GM23338 (cell line): ENCODE measurements around the gene COL9A3. TPM values are rescaled to one million over a fixed set of nuclear protein-coding genes. Genes with fewer than 3 reads are reported as not detected.
A peak's percentile ranks its signal among the peaks of the same experiment; 100 is the strongest.

Experiments
- ATAC-seq: fragments of 200-7000 bp; cut with Tn5 transposase; 3 replicates; pipeline ENCODE4 v1.9.1; 2020
- DNase-seq: peaks from one replicate; pipeline ENCODE4 v3.0.0-alpha.2; 2015; ENCODE audit warnings: low spot score
- H2AFZ ChIP-seq: fragments of 200-600 bp; sonication (generic); 2 replicates; pipeline ENCODE4 v1.8.0; 2016; ENCODE audit warnings: antibody characterized with exemption, mild to moderate bottlenecking, moderate library complexity
- H3F3A ChIP-seq: fragments of 200-600 bp; sonication (generic); replicated peaks from 2 replicates; pipeline ENCODE4 v1.8.0; 2017; ENCODE audit warnings: antibody characterized with exemption, mixed run types, low read depth
- H3K27ac ChIP-seq: fragments of 200-600 bp; sonication (generic); 2 replicates; pipeline ENCODE4 v1.6.1; 2016; ENCODE audit warnings: low read depth
- H3K27me3 ChIP-seq: fragments of 200-600 bp; sonication (generic); 2 replicates; pipeline ENCODE4 v1.8.0; 2016; ENCODE audit warnings: mild to moderate bottlenecking, mixed run types, moderate library complexity; ENCODE audit not compliant: insufficient read depth
- H3K36me3 ChIP-seq: fragments of 200-600 bp; sonication (generic); 2 replicates; pipeline ENCODE4 v1.8.0; 2016; ENCODE audit warnings: mild to moderate bottlenecking; ENCODE audit not compliant: insufficient read depth
- H3K4me1 ChIP-seq: fragments of 200-600 bp; sonication (generic); 2 replicates; pipeline ENCODE4 v1.8.0; 2016; ENCODE audit warnings: mild to moderate bottlenecking, moderate library complexity; ENCODE audit not compliant: insufficient read depth
- H3K4me2 ChIP-seq: fragments of 200-600 bp; sonication (generic); 2 replicates; pipeline ENCODE4 v1.7.1; 2017; ENCODE audit warnings: mixed run types
- H3K4me3 ChIP-seq: fragments of 200-600 bp; sonication (generic); 2 replicates; pipeline ENCODE4 v1.6.1; 2016; ENCODE audit warnings: mixed run types
- H3K79me2 ChIP-seq: fragments of 200-600 bp; sonication (generic); replicated peaks from 2 replicates; pipeline ENCODE4 v1.8.0; 2017; ENCODE audit warnings: mild to moderate bottlenecking; ENCODE audit not compliant: insufficient read depth
- H3K9me2 ChIP-seq: fragments of 200-600 bp; sonication (generic); 2 replicates; pipeline ENCODE4 v1.8.0; 2017; ENCODE audit not compliant: insufficient read depth
- H4K20me1 ChIP-seq: fragments of 200-600 bp; sonication (generic); replicated peaks from 2 replicates; pipeline ENCODE4 v1.8.0; 2017; ENCODE audit warnings: mild to moderate bottlenecking; ENCODE audit not compliant: insufficient read depth
- H3K27ac Mint-ChIP-seq: 2 replicates; pipeline ENCODE4 v1.8.0; 2020; ENCODE audit warnings: inconsistent platforms, mild to moderate bottlenecking, moderate library complexity, mixed read lengths
- H3K27me3 Mint-ChIP-seq: 3 replicates; pipeline ENCODE4 v1.8.0; 2022; ENCODE audit warnings: low read depth, mild to moderate bottlenecking, moderate library complexity, mixed read lengths, inconsistent platforms; ENCODE audit not compliant: insufficient read depth, poor library complexity
- H3K36me3 Mint-ChIP-seq: 3 replicates; pipeline ENCODE4 v1.8.0; 2021; ENCODE audit warnings: low read depth, mild to moderate bottlenecking, inconsistent platforms, moderate library complexity, mixed read lengths
- H3K4me1 Mint-ChIP-seq: 3 replicates; pipeline ENCODE4 v1.8.0; 2020; ENCODE audit warnings: mild to moderate bottlenecking, inconsistent platforms, mixed read lengths
- H3K4me3 Mint-ChIP-seq: 3 replicates; pipeline ENCODE4 v1.8.0; 2021; ENCODE audit warnings: moderate library complexity, mild to moderate bottlenecking, inconsistent platforms, mixed read lengths
- H3K9me3 Mint-ChIP-seq: 3 replicates; pipeline ENCODE4 v1.8.0; 2020; ENCODE audit warnings: moderate library complexity, mild to moderate bottlenecking, inconsistent platforms, mixed read lengths
- CREB1 ChIP-seq: fragments of 250-450 bp; sonication (Bioruptor Pico); IDR thresholded peaks from 2 replicates; pipeline ENCODE4 v1.5.0; 2020; ENCODE audit warnings: low read depth, mild to moderate bottlenecking, moderate library complexity
- CTCF ChIP-seq, 2 experiments: fragments of 200-600 bp in 1 of 2; sonication (generic) in 1 of 2; conservative IDR thresholded peaks; 2 replicates each; pipeline versions ENCODE4 v1.5.1 to v1.6.1; 2016 to 2017; ENCODE audit warnings: antibody characterized with exemption in 2 of 2, low read depth in 2 of 2, mild to moderate bottlenecking in 2 of 2, moderate library complexity in 1 of 2
- JUNB ChIP-seq: IDR thresholded peaks from one replicate; pipeline ENCODE4 v1.6.1; 2016; ENCODE audit warnings: antibody characterized with exemption; ENCODE audit not compliant: unreplicated experiment
- POLR2AphosphoS5 ChIP-seq: IDR thresholded peaks from 2 replicates; pipeline ENCODE4 v1.6.1; 2016; ENCODE audit warnings: antibody characterized with exemption, low read depth
- STAT1 ChIP-seq: IDR thresholded peaks from one replicate; pipeline ENCODE4 v1.6.1; 2016; ENCODE audit warnings: antibody characterized with exemption; ENCODE audit not compliant: unreplicated experiment
- ZNF331 ChIP-seq: fragments of 250-450 bp; sonication (Bioruptor Pico); IDR thresholded peaks from 2 replicates; pipeline ENCODE4 v1.5.0; 2020; ENCODE audit warnings: low read depth, mild to moderate bottlenecking, moderate library complexity
- polyA plus RNA-seq: library from polyadenylated mRNA; unstranded; fragments of >200 nt; fragmentation: Nextera tagmentation; extraction: Ambion mirVana; gene quantifications from 2 replicates; pipeline ENCODE4 v1.2.1, GENCODE V29; 2016
- total RNA-seq: library from RNA; depleted of rRNA; stranded (reverse); fragments of >200 nt; shearing (Covaris generic); gene quantifications from 2 replicates; pipeline ENCODE4 v1.2.3, GENCODE V29; 2014
- TF ChIP-seq, protein P1 (sequence below): fragments of 250-450 bp; sonication (Bioruptor Pico); IDR thresholded peaks from 2 replicates; pipeline ENCODE4 v1.5.0; 2020; ENCODE audit warnings: mild to moderate bottlenecking, moderate library complexity

The COL9A3 gene
- total and polyA plus RNA-seq, 2 experiments from 2014 or later, result 74.9 to 113 TPM

DNA sequence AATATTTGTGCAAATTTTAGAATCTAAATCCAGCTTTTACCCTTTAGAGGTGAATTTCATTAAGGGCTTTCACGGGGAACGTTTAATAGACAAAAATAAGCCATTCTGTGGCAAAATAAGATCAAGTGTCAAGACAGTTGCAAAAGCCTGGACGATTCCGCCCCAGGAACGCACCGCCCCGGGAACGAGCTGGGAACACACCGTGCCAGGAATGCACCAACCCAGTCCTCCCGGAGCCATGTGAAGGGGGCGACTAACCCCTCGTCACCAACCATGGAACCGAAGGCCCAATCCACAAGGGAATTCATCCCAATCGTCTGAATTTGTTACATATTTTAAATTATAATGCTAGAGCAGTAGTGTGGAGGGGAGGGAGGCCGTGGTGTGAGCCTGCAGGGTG, 65.6 kb downstream of the COL9A3 start (continued):
- TF ChIP-seq, protein P1, sequence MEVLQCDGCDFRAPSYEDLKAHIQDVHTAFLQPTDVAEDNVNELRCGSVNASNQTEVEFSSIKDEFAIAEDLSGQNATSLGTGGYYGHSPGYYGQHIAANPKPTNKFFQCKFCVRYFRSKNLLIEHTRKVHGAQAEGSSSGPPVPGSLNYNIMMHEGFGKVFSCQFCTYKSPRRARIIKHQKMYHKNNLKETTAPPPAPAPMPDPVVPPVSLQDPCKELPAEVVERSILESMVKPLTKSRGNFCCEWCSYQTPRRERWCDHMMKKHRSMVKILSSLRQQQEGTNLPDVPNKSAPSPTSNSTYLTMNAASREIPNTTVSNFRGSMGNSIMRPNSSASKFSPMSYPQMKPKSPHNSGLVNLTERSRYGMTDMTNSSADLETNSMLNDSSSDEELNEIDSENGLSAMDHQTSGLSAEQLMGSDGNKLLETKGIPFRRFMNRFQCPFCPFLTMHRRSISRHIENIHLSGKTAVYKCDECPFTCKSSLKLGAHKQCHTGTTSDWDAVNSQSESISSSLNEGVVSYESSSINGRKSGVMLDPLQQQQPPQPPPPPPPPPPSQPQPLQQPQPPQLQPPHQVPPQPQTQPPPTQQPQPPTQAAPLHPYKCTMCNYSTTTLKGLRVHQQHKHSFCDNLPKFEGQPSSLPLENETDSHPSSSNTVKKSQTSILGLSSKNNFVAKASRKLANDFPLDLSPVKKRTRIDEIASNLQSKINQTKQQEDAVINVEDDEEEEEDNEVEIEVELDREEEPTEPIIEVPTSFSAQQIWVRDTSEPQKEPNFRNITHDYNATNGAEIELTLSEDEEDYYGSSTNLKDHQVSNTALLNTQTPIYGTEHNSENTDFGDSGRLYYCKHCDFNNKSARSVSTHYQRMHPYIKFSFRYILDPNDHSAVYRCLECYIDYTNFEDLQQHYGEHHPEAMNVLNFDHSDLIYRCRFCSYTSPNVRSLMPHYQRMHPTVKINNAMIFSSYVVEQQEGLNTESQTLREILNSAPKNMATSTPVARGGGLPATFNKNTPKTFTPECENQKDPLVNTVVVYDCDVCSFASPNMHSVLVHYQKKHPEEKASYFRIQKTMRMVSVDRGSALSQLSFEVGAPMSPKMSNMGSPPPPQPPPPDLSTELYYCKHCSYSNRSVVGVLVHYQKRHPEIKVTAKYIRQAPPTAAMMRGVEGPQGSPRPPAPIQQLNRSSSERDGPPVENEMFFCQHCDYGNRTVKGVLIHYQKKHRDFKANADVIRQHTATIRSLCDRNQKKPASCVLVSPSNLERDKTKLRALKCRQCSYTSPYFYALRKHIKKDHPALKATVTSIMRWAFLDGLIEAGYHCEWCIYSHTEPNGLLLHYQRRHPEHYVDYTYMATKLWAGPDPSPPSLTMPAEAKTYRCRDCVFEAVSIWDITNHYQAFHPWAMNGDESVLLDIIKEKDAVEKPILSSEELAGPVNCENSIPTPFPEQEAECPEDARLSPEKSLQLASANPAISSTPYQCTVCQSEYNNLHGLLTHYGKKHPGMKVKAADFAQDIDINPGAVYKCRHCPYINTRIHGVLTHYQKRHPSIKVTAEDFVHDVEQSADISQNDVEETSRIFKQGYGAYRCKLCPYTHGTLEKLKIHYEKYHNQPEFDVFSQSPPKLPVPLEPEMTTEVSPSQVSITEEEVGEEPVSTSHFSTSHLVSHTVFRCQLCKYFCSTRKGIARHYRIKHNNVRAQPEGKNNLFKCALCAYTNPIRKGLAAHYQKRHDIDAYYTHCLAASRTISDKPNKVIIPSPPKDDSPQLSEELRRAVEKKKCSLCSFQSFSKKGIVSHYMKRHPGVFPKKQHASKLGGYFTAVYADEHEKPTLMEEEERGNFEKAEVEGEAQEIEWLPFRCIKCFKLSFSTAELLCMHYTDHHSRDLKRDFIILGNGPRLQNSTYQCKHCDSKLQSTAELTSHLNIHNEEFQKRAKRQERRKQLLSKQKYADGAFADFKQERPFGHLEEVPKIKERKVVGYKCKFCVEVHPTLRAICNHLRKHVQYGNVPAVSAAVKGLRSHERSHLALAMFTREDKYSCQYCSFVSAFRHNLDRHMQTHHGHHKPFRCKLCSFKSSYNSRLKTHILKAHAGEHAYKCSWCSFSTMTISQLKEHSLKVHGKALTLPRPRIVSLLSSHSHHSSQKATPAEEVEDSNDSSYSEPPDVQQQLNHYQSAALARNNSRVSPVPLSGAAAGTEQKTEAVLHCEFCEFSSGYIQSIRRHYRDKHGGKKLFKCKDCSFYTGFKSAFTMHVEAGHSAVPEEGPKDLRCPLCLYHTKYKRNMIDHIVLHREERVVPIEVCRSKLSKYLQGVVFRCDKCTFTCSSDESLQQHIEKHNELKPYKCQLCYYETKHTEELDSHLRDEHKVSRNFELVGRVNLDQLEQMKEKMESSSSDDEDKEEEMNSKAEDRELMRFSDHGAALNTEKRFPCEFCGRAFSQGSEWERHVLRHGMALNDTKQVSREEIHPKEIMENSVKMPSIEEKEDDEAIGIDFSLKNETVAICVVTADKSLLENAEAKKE (CRISPR knock-in tag), result no peak
- no peak for TF ChIP-seq JUNB
- no peak for TF ChIP-seq CTCF (conservative IDR thresholded peaks at IDR 0.05; ENCODE audit: low read depth in 2 of 2)
- no peak for TF ChIP-seq CREB1 (CRISPR knock-in tag)
- no peak for TF ChIP-seq POLR2AphosphoS5
- no peak for TF ChIP-seq ZNF331 (CRISPR knock-in tag)

DNA sequence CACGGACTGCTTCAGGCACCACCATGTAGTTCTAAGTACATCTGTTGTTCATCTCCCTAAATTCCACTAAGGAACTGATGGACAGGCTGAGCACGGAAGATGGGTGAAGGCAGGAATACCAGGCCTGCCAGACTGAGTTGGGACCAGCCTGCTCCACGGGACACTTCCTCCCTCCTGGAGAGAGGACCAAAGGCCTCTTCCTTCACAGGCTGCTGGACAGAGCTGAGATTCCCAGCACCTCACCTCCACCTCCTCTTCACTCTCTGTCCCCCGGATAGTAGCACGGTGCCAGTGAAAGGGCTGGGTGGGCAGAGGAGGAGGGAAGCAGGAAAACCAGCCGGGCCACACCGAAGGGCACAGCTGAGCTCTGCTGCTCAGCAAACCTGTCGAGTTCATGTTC, 67.7 kb downstream of the COL9A3 start:
- peaks cover 24% of the 10 kb centered on the region for H3K4me1 ChIP-seq
- peaks cover 46% of the 10 kb centered on the region for H3K36me3 Mint-ChIP-seq
- H3K4me2 ChIP-seq, result peak overlapping the region; percentile 15; the same call in 1 of the 2 replicates
- TF ChIP-seq POLR2AphosphoS5, result 0 out of 2 replicates have a peak, but pooled peaks have one; percentile 2
- TF ChIP-seq STAT1, result no peak
- H3K4me1 Mint-ChIP-seq, result peaks cover 43% of the 10 kb centered on the region
- H3K9me3 Mint-ChIP-seq, result no peaks in the 10 kb centered on the region; the same call in 2 of the 3 replicates
- peak overlapping the region; percentile 73; the same call in 1 of the 2 replicates for H3K27ac Mint-ChIP-seq
- no peaks in the 10 kb centered on the region for H3K9me2 ChIP-seq
- no peaks in the 10 kb centered on the region for H3K27me3 ChIP-seq
- H2AFZ ChIP-seq, result no peak overlapping the region
- ATAC-seq (peak; percentile 6; the same call in 2 of the 3 replicates), DNase-seq (no peak)
- no peak overlapping the region for H3K27ac ChIP-seq
- H3F3A ChIP-seq, result peaks cover 58% of the 10 kb centered on the region
- no peak overlapping the region for H3K4me3 ChIP-seq
- H4K20me1 ChIP-seq, result peaks cover 6% of the 10 kb centered on the region
- peaks cover 13% of the 10 kb centered on the region for H3K27me3 Mint-ChIP-seq
- H3K36me3 ChIP-seq, result peaks cover 28% of the 10 kb centered on the region
- no peaks in the 10 kb centered on the region for H3K79me2 ChIP-seq
- no peak overlapping the region for H3K4me3 Mint-ChIP-seq
